ENCODE data around the gene SBF2.

DNA sequence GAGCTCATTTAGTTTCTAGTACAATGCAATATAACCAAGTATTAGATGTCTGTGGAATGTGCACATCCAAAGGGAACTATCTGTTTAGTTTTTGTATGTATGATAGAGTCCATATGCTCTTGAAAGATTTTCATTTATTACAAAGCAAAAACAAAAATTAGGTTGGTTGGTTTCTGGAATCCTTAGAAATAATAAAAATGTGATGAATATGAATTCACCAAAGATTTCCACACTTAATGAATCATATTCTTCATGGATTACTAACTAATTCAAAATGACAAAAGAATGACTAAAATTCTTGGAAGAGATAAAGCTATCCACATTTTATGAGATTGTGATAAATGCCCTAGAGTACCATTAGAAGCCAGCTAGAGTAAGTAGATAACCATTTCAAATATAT, 261.1 kb downstream of the SBF2 start:
- TF ChIP-seq POLR2A (IDR thresholded peaks at IDR 0.05), result no peak
- TF ChIP-seq EP300 (IDR thresholded peaks at IDR 0.05), result no peak
- TF ChIP-seq, protein P1, sequence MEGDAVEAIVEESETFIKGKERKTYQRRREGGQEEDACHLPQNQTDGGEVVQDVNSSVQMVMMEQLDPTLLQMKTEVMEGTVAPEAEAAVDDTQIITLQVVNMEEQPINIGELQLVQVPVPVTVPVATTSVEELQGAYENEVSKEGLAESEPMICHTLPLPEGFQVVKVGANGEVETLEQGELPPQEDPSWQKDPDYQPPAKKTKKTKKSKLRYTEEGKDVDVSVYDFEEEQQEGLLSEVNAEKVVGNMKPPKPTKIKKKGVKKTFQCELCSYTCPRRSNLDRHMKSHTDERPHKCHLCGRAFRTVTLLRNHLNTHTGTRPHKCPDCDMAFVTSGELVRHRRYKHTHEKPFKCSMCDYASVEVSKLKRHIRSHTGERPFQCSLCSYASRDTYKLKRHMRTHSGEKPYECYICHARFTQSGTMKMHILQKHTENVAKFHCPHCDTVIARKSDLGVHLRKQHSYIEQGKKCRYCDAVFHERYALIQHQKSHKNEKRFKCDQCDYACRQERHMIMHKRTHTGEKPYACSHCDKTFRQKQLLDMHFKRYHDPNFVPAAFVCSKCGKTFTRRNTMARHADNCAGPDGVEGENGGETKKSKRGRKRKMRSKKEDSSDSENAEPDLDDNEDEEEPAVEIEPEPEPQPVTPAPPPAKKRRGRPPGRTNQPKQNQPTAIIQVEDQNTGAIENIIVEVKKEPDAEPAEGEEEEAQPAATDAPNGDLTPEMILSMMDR (IDR thresholded peaks at IDR 0.05), result no peak
- no peak for TF ChIP-seq POLR2AphosphoS5 (IDR thresholded peaks at IDR 0.05)

Data from gastroesophageal sphincter (tissue), 3 donors.